Midbrain (tissue), 1 donor: ENCODE data around the gene GNGT2.
A peak's percentile ranks its signal among the peaks of the same experiment; 100 is the strongest.

ENCODE experiments used
- DNase-seq: peaks from one replicate; lab custom pipeline; 2025; lab: John Stamatoyannopoulos, UW

The GNGT2 gene

DNA sequence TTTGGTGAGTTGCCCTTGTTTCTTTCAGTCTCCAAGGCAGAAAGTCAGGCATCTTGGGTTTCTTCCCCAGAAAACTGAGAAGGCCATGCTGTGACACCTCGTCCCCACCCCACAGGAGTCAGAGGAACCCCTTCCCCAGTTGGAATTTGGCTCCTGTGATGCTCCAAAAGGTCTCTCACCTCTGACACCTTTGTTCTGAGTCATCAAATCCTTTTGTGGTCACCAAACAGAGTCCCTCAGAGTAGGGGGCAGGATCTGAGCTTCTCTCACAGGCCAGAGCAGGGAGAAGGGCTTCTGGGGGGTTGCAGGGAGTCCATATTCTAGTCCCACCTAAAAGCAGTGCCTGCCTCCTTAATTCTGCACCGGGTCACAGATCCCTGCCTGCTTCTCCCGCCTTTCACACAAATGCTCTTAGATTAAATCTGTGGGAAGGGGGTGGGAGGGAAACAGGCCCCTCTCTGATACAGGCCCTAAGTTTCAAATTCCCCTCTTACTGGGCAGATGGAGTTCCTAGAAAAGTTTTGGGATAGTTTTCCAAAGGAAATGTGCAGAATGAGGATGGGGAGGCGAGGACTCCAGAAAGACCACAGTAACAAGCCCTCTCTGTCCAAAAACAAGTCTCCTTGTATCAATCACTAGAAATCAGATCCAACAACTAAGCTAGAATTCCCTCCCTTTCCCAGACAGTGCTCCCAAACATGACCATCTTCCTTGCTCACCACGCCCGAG lies 18.9 kb upstream of the GNGT2 start:
- DNase-seq: no peak

DNA sequence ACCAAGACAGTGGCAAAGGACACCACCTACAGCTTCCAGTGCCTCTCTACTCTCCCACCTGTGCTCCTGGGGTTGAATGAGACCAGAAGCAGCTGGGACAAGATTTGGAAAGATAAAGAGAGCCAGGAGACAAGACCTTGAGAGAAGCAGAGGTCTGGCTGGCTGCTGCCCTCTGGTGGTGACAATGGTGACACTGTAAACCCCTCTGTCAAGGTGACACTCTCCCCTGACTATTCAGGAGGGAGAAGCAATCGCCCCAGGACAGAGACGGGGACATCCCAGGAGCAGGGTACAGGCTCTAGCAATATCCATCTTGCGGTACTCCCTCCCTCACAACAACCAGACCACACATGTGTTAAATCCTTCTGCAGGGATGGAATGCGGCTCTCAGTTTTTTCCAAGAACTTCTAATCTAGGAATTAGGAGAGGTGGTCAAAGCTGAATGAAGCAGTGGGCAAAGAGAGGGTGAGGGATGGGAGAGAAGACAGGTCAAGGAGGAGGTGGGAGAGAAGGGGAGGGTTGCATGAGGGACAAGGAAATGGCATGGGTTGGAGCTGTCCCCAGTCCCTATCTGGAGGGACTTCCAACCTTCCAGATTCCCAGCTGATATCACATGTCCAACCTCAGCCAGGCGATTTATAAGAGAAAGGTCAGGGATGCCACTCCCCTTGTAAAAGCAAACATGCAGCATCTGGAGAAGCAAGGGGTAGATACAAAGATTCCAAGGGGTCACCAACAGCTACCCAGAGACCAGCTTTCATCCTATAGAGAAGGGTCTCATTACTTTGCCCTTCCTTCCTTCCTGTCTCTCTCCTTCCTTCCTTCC lies 17.3 kb upstream of the GNGT2 start:
- peak; percentile 62 for DNase-seq

DNA sequence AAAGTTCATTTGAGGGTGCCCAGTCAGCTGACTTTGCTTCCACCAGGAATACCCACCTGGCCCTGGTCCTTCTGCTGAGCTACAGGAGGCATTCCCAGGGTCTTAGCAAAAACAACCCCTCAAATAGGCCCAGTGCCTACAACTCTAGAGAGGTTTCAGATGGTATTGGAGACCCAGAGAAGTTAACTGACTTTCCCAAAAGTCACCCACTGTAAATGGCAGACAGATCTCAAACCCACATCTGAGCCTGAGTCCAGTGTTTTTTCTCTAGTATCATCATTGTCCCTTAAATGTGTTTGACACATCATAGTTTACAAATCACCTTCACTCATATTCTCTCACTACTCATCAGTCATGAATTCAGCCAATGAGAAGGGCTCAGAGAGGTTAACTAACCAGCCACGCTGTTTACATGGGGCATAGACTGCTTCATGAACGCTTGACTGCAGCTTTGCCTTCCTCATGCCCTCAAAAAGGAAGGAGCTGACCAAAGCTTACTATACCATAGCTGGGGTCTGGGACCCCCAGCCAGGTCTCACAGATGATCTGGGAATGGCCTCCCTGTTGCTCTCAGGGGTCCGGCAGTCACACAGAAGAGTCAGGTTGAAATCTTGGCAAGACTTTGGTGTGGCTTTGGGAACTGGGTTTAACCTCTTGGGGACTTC lies 16.5 kb upstream of the GNGT2 start:
- no peak for DNase-seq

DNA sequence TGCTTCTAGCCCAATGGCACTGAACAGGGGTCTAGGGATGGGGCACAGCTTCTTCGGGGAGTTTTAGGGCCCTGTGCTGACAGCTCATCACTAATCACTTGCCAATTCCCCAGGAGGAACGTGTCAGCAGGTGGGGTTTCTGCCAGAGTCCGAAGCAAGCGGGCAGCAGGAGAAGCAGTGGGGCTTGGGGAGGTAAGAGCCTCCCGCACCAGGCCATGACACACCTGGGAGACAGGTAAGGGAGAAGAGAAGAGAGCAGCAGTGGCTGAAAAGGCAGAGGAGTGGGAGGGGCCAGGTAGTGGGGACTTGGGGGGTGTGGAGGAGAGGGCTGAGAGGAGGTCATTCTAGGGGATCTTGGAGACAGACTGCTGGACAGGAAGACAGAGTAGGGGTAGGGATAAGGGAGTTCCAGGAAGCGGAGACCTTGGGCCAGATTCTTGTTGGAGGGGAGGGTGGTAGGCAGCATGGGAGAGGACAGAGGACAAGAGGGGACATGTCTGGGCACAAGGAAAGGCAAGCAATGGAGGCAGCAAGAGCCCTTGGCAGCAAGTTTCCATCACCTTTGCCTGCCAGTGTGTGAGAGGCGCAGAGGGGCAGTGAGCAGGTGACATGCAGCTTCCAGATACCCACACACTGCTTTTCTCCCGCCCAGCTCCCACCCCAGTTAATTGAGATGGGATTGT lies 15.3 kb upstream of the GNGT2 start:
- no peak for DNase-seq

DNA sequence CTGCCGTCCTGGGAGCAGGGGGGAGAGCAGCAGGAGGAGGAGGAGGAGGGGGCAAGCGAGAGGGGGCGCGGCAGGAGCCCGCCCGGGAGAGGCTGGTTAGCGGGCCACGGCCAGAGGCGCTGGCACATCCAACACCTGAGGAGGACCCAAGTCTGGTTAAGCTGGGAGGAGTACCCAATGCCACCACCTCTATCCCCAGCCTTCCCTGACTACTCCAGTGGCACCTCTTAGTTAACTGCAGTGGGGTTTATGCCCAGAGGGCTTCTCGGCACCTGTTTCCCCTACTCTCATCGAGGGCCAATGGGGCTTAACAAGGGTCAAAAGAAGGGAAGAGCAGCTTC lies 14.6 kb upstream of the GNGT2 start:
- no peak for DNase-seq

DNA sequence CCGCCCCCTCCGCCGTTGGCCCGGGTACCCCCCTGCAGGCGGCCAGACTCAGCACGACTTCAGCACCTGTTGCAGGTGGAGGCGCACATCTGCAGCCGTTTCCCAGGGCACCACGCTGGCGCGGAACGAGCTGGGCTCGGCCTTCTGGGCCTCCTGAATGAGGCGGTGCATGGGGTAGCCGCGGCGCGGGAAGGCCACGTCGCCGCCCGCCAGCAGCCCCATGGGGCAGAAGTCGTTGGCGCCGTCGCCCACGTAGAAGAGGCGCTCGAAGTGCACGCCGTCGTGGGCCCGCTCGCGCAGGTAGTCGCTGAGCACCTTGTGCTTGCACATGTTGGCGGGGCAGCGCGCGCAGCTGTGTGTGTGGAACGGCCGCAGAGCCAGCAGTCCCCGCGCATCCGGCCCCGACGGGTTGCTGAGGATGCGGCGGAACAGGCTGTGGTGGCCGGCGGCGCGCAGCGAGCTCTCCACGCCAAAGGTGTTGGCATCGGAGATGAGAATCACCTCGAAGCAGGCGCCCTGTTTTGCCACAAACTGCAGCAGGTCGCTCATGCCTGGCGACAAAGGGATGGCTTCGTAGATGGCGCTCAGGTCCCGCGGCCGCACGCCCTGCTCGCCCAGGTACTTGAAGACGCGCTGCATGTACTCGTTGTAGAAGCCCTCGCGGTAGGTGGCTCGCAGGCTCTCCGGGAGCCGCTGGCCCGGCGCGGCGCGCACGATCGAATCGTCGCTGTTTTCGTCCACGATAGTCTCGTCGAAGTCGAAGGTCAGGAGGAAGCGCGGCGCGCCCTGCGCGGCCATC lies 14.0 kb upstream of the GNGT2 start:
- no peak for DNase-seq

DNA sequence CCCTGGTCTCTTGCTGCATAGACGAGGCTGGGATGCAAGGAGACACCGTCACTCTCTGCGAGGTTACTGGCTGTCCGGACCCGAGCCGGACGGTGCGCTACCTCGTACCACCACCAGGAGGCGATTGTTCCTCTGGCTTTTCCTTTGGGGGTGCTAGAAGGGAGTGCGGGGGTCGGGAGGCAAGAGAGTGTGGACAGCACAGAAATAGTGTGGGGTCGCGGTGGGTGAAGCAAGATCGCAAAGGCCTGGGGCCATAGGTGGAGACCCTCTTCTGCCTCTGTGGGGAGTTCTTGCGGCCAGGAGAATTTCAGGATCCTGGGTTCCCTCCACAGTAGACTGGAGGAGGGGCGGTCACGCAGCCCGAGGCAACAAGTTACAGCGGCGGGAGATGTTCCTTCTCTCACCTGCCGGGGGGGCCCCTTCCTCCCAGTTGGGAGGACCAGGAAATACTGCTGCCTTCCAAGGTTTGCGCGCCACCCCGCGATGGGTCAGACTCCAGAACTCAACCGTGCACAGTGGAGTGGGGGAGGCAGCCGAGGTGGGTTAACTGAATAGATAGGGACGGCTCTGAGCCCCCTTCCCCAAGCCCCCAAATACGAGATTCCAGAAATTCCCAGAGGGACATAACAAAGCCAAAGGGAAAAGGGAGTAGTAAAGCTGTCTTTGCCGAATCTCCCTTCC lies 13.3 kb upstream of the GNGT2 start:
- DNase-seq: peak; percentile 20

DNA sequence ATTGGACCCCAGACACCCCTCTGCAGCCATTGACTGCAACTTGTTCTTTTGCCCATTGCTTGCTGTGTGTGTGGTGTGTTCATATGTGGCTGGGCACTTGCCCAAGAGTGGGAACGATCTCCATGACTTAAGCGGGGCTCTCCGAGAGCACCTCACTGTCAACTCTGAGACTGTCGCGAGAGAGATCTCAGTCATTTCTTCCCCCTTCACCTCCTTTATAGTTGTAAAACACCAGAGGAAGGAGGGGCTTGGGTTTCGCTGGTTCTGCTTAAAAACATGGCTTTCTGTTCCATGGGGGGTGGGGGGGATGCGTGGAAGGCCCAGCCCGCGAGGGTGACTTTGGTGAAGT lies 12.8 kb upstream of the GNGT2 start:
- DNase-seq: no peak

DNA sequence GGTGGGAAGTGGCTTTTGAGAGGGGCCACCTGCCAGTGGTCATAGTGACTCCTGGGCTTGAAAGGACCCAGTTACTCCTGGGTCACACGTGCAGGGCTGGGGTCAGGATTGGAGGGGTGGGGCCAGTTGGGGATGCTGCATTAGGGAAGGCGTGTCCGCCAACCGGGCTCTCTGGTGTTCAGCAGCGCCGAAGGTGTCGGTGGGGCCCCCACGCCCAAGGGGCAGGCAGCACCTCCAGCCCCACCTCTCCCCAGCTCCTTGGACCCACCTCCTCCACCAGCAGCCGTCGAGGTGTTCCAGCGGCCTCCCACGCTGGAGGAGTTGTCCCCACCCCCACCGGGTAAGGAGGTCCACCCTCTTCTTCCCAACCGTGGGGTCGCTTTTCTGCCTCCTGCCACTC lies 9.6 kb upstream of the GNGT2 start:
- no peak for DNase-seq

DNA sequence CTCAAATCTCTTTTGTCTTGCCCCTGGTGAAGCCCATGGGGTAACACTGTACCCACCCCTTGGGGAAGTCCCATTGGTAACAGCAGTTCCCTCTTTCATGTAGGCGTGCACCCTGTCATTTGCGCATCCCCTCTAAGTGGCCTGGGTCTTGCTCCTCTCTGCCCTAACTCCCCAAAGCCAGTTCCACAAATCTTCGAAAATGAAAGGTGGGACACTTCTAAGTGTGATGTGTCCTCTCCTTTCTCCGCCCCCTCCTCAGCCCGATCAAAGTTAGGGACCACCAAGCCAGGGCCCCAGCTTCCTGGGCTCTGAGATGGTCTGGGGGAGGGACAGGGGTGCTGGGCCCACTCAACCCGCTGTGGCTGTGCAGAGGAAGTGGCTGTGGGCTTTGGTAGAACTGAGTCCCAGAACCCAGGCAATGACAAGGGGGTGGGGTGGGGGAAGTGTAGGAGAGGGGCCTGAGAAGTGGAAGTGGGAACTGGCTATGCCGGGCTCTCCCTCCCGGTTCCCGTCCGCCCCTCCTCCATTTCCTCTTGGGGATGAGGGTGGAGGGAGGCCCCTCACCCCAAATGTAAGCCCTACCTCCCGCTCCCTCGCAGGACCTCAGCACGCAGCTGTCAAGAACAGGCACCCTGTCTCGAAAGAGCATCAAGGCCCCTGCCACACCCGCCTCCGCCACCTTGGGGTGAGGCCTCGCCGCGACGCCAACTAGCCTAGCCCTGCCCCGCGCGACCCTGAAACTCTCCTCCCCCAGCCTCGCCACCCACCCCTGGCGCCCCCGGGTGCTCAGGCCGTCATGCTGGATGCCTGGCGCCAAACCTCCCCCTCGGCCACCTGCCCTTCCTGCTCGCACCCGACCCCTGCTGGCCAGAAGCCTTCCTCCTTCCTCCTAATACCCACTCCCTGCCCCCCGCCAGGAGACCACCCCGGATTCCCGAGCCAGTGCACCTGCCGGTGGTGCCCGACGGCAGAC lies 8.9 kb upstream of the GNGT2 start:
- no peak for DNase-seq

DNA sequence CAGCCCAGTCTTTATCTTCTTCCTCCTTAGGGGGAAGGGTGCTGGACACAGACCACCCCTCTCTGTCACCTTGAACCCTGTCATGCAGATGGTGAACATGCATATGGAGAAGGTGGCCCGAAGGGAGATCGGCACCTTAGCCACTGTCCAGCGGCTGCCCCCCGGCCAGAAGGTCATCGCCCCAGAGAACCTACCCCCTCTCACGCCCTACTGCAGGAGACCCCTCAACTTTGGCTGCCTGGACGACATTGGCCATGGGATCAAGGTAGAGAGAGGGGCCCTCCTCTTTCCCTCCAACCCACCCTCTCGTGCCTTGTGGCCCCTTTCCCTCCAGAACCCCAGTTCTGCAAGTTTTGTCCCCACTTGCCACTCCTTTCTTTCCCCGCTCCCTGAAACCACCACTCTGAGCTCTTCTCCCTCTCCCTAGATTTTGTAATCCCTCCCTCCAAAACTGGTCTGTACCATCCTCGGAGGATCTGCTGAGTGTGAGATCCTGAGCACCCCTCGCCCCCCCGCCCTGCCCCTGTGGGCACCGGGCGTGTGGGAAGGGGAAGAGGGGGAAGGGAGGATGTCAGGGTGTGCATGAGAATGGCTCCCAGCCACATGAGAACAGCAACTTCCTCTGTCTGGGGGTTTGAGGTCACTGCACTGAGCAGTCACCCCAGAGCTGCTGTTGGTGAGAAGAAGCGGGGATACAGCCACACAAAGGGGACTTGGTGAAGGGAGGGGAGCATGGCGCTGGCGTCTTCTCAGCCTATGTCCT lies 7.5 kb upstream of the GNGT2 start:
- DNase-seq: peak; percentile 48

DNA sequence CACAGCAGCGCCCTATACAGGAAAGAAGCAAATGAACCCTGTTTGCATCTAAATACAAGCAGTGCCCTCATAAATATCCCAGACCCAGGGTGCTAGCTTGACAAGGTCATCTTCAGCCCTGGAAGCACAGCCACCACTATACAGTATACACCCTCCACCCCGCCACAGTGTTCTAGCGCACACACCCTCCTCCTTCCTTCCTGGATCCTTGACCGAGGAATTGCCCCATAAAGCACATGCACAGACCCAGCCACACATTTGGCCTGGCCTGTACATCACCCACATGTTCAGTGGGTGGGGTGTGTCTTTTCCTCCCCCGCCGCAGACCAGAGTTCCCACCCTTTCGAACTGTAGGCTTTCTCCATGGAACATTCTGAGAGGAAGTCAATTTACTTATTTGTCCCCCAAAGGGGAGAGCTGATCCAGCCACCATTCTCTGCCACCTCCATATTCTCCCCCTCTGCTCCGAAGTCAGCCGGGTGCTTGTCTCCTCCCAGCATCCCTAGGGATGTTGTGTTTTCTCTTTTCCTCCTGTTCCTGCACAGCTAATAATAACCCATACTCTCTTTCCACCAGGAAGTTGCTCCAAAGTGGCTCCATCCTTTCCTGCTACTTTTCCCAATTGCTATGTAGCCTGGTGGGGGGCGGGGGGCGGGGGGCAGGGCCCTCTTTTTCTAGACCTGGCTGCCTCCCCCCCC lies 6.7 kb upstream of the GNGT2 start:
- no peak for DNase-seq

DNA sequence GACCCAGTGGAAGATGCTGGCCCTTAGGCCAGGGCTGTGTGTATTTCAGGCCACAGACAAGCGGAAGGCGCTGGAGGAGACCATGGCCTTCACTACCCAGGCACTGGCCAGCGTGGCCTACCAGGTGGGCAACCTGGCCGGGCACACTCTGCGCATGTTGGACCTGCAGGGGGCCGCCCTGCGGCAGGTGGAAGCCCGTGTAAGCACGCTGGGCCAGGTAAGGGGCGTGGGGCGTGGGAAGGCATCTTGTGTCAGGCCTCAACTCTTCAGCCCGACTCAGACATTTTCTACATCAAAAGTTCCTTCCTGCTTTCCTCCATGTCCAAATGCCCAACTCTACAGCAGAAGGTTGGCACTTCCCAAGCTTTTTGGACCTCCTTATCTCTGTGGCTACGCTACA lies 6.1 kb upstream of the GNGT2 start:
- no peak for DNase-seq

DNA sequence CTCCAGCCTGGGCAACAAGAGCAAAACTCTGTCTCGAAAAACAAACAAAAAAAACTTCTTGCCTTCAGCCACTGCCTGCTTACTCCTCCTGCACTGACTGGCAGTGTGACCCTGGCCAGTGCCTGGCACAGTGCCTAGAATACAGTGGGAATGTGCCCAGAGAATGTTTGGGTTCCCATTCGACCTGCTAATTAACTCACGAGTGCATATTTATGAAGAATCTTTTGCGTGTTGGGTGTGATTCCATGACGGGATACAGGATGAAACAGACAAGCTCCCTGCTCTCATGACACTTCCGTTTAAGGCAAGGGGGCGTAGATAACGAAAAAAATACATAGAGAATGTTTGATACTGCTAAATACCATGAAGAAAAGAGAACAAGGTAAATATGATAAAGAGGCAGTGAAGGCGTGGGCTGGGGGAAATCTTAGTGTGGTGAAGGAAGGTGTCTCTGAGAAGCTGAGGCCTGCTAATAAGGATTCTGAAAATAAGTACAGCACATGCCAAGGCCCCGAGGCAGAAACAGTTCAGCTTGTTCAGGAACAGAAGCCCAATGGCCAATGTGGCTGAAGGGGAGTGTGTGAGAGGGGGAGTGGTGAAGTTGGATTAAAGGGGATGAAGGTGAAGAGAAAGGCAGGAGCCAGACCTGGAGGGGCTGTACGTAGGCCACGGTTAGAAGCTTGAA lies 4.4 kb upstream of the GNGT2 start:
- DNase-seq: peak; percentile 24

DNA sequence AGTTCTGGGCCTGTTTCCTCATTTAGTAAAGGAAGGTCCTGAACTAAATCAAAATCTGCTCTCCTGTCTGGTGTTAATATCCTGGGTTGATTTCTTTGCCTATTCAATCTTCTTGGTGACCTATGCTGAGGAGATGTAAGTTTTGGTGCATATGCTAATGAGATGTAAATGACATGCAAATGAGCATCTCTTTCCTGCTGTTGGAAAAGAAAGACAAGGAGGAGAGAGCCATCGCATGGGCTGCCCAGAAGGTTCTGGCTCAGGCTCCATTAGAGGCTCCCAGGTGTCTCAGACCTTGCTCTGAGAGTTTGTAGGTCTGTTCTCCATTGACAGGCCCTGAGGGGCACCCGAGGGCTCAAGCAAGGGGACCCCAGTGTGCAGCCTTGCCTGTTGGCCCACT lies 3.5 kb upstream of the GNGT2 start:
- DNase-seq: no peak

DNA sequence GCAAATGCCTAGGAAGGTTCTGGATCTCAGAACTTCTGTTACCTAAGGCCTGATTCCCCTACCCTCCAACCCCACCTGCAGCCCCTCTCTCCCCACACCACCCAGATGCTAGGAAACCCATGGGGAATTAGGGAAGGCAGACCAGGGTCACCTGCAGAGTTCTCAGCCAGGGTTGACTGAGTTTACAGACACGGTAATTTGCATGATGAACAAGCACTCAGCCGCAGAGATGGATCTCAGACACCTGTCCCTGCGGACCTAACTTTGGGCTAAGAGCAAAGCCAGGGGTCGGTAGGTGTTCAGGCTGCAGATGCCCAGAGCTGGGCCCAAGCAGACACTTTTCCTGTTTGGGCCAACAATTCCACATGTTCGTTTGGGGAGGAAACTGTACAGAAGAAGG lies 3.0 kb upstream of the GNGT2 start:
- no peak for DNase-seq

DNA sequence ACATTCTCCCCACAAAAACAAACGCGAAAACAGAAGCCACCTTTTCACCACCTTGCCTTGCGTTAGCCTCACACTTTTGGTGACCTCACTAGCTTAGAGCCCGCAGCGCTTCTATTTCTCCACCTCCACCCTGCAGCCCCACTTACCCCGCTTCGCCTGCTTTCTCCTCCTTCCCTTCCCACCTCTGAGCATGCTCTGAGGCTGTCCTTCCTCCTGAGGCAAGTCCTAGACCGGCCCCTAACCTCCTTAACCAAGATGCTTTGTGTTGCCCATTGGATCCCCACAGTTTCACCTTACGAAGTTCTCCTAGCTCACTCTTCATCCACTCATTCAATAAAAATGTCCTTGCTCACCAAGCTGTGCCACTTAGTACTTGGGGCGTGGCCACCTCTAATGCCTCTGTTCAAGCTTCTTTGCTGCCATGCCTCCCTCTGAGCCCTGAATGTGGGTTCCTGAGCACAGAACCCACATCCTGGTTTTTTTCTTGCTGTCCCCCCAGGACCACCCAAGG lies 1.3 kb downstream of the GNGT2 start:
- DNase-seq: no peak

DNA sequence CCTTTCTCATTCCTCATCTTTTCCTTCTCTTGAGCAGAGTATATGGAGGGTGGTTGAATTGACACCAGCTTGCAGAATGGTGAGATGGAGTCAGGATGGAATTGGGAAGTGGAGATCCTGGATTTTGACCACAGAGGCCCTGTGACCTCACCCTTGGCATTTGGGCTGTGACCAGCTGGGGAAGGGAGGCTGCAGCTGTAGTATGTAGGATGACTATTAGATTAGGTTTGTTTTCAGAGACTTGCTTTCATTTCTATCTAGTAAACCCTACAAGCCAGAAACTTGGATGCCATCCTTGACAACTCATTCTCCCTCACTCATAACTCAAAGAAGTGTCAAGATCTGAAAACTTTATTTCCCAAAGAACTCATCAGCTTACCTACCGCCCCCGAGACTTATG lies 5.9 kb downstream of the GNGT2 start:
- DNase-seq: no peak
